ENCODE results near the gene MAGI1.

GRCh38 chr3:65588884-65589283 is 449.8 kb downstream of the MAGI1 start:
- TF ChIP-seq CTCF (IDR thresholded peaks at IDR 0.05; ENCODE audit: insufficient read depth, low read length, poor library complexity, severe bottlenecking) = no peak
- TF ChIP-seq EZH2phosphoT487 (conservative IDR thresholded peaks at IDR 0.05; ENCODE audit: low read length) = no peak
